EL (cell line): ENCODE results near the gene TBX2.

ENCODE experiments used
- DNase-seq: peaks from one replicate; pipeline ENCODE4 v3.0.0-alpha.2; 2016

TBX2 gene

GRCh38 chr17:61403801-61404662 is 4.4 kb downstream of the TBX2 start:
- DNase-seq, result no peak

- DNase-seq, result no peak
Observed at GRCh38 chr17:61404663-61404912, 4.9 kb downstream of the TBX2 start.

GRCh38 chr17:61404913-61405685 is 5.5 kb downstream of the TBX2 start:
- no peak for DNase-seq

GRCh38 chr17:61405686-61406536 is 6.3 kb downstream of the TBX2 start:
- no peak for DNase-seq

- DNase-seq, result no peak
Observed at GRCh38 chr17:61406537-61406845, 6.8 kb downstream of the TBX2 start.

- DNase-seq, result no peak
Observed at GRCh38 chr17:61406971-61407911, 7.6 kb downstream of the TBX2 start.

GRCh38 chr17:61408151-61409041 is 8.8 kb downstream of the TBX2 start:
- no peak for DNase-seq

- peak; percentile 76 for DNase-seq
Observed at GRCh38 chr17:61409301-61410112, 9.9 kb downstream of the TBX2 start.

- DNase-seq, result peak; percentile 85
Observed at GRCh38 chr17:61410141-61411010, 10.7 kb downstream of the TBX2 start.

- no peak for DNase-seq
Observed at GRCh38 chr17:61411011-61411260, 11.3 kb downstream of the TBX2 start.

- peak; percentile 79 for DNase-seq
Observed at GRCh38 chr17:61411261-61412142, 11.9 kb downstream of the TBX2 start.

GRCh38 chr17:61412143-61412859 is 12.7 kb downstream of the TBX2 start:
- peak; percentile 91 for DNase-seq

GRCh38 chr17:61412860-61413660 is 13.4 kb downstream of the TBX2 start:
- DNase-seq, result no peak

GRCh38 chr17:61413661-61414126 is 14.1 kb downstream of the TBX2 start:
- DNase-seq, result no peak

GRCh38 chr17:61414141-61414935 is 14.7 kb downstream of the TBX2 start:
- DNase-seq, result no peak

- no peak for DNase-seq
Observed at GRCh38 chr17:61414936-61415251, 15.3 kb downstream of the TBX2 start.
